ENCODE data around the gene SIK3.

SIK3 gene

GRCh38 chr11:116960930-116961329 lies 137.3 kb downstream of the SIK3 start:
- peak; percentile 69 for DNase-seq (ENCODE audit: low read depth)
- TF ChIP-seq CTCF (conservative IDR thresholded peaks at IDR 0.05; ENCODE audit: control insufficient read depth, insufficient read depth, low read depth, low read length), result no peak
- H3K4me3 ChIP-seq (ENCODE audit: control insufficient read depth, low read depth, low read length), result no peak overlapping the region

- no peak for TF ChIP-seq CTCF (conservative IDR thresholded peaks at IDR 0.05; ENCODE audit: control insufficient read depth, insufficient read depth, low read depth, low read length)
- no peak overlapping the region for H3K4me3 ChIP-seq (ENCODE audit: control insufficient read depth, low read depth, low read length)
- no peak for DNase-seq (ENCODE audit: low read depth)
These were observed 140.0 kb downstream of the SIK3 start for GRCh38 chr11:116958246-116958645.

GRCh38 chr11:116955949-116956348 lies 142.3 kb downstream of the SIK3 start:
- H3K4me3 ChIP-seq (ENCODE audit: control insufficient read depth, low read depth, low read length), result no peak overlapping the region
- DNase-seq (ENCODE audit: low read depth), result no peak
- no peak for TF ChIP-seq CTCF (conservative IDR thresholded peaks at IDR 0.05; ENCODE audit: control insufficient read depth, insufficient read depth, low read depth, low read length)

- DNase-seq (ENCODE audit: low read depth), result no peak
- TF ChIP-seq CTCF (conservative IDR thresholded peaks at IDR 0.05; ENCODE audit: control insufficient read depth, insufficient read depth, low read depth, low read length), result no peak
- H3K4me3 ChIP-seq (ENCODE audit: control insufficient read depth, low read depth, low read length), result no peak overlapping the region
These were observed 142.7 kb downstream of the SIK3 start for GRCh38 chr11:116955548-116955947.

- DNase-seq (ENCODE audit: low read depth), result no peak
- TF ChIP-seq CTCF (conservative IDR thresholded peaks at IDR 0.05; ENCODE audit: control insufficient read depth, insufficient read depth, low read depth, low read length), result no peak
- H3K4me3 ChIP-seq (ENCODE audit: control insufficient read depth, low read depth, low read length), result no peak overlapping the region
These were observed 144.5 kb downstream of the SIK3 start for GRCh38 chr11:116953530-116954285.

GRCh38 chr11:116951762-116952161 lies 146.5 kb downstream of the SIK3 start:
- TF ChIP-seq CTCF (conservative IDR thresholded peaks at IDR 0.05; ENCODE audit: control insufficient read depth, insufficient read depth, low read depth, low read length), result no peak
- DNase-seq (ENCODE audit: low read depth), result no peak
- no peak overlapping the region for H3K4me3 ChIP-seq (ENCODE audit: control insufficient read depth, low read depth, low read length)
